ENCODE measurements around the gene HMOX2. TPM values are rescaled to one million over a fixed set of nuclear protein-coding genes. Genes with fewer than 3 reads are reported as not detected.
A peak's percentile ranks its signal among the peaks of the same experiment; 100 is the strongest.

The HMOX2 gene
- total and polyA plus RNA-seq, 2 donors (not counting 3 experiments of a cell fraction or from before 2014, with no cell fraction given), result 80.7 to 86.3 TPM

GRCh38 chr16:4477966-4478365 is 1.8 kb downstream of the HMOX2 start:
- Histone ChIP-seq H4K20me1 (replicated peaks; ENCODE audit: control insufficient read depth, extremely low read depth, insufficient read depth, low read length) (peaks cover 2% of the 10 kb centered on the region), H3K36me3 (ENCODE audit: control insufficient read depth in 2 of 2, extremely low read depth in 1 of 2, insufficient read depth in 2 of 2, low read length in 2 of 2) (no peaks in the 10 kb centered on the region), H3K4me2 (ENCODE audit: insufficient read depth, low read length) (peak overlapping the region; percentile 37), H3K4me3 (replicated peaks in 1 of 3; ENCODE audit: insufficient read depth in 1 of 3, low read depth in 1 of 3, low read length in 3 of 3) (peak overlapping the region in 1 of 3 experiments; percentile 71), H3K4me1 (ENCODE audit: control insufficient read depth, extremely low read depth, insufficient read depth, low read length) (peaks cover 19% of the 10 kb centered on the region), H3K79me2 (ENCODE audit: control insufficient read depth, insufficient read depth, low read length) (peaks cover 39% of the 10 kb centered on the region), H3K9me1 (replicated peaks; ENCODE audit: control insufficient read depth, extremely low read depth, insufficient read depth, low read length) (no peaks in the 10 kb centered on the region), H3K27ac (ENCODE audit: insufficient read depth, low read depth, low read length) (peak overlapping the region; percentile 75), H3K9ac (replicated peaks; ENCODE audit: extremely low read depth, insufficient read depth, low read length) (peak overlapping the region; percentile 18), H2AFZ (ENCODE audit: low read depth, low read length) (no peak overlapping the region), H3K27me3 (ENCODE audit: control insufficient read depth in 2 of 2, insufficient read depth in 2 of 2, low read length in 2 of 2) (no peaks in the 10 kb centered on the region), H3K9me3 (replicated peaks; ENCODE audit: control insufficient read depth, insufficient read depth, low read length) (no peaks in the 10 kb centered on the region)
- peak; percentile 99 for FAIRE-seq
- TF ChIP-seq FOS (IDR thresholded peaks at IDR 0.05; ENCODE audit: borderline replicate concordance, insufficient read depth, low read length) (peak; percentile 97), POLR2A (IDR thresholded peaks at IDR 0.05; ENCODE audit: low read depth, low read length) (peak; percentile 21), POLR2AphosphoS5 (IDR thresholded peaks at IDR 0.05; ENCODE audit: insufficient read depth, low read depth, low read length) (peak; percentile 77), MYC (IDR thresholded peaks at IDR 0.05; ENCODE audit: low read depth, low read length) (no peak), MAX (IDR thresholded peaks at IDR 0.05; ENCODE audit: insufficient read depth, insufficient read length) (no peak), JUN (IDR thresholded peaks at IDR 0.05; ENCODE audit: borderline replicate concordance, insufficient read depth, insufficient read length, low read depth) (peak; percentile 94), CTCF (IDR thresholded peaks at IDR 0.05; ENCODE audit: extremely low read depth in 1 of 2, insufficient read depth in 1 of 2, low read depth in 1 of 2, low read length in 2 of 2) (peak; percentile 15 to 48), GATA2 (IDR thresholded peaks at IDR 0.05; ENCODE audit: insufficient read depth, insufficient read length, low read depth, low read length) (no peak)
- dilution Hi-C loops (cut with MboI; ENCODE audit: extremely low pct_ligation_motif_present, low sequenced_read_pairs) (no loop called here), intact Hi-C loops (cut with micrococcal nuclease) (loop anchor here (1.0 to 5.0 kb wide), 3 partner anchors 22 to 61 kb away; partner anchors contain the start of genes CDIP1 and DNAJA3)
- ChIA-PET POLR2A (interaction anchor here (0.7 kb wide), 1 partner anchor 21 kb away, joined by 4 read pairs; no protein-coding TSS in a partner anchor), CTCF (interaction anchor here (0.8 to 4.1 kb wide), 15 partner anchors 9 to 146 kb away, joined by 4 to 39 read pairs (median 6); partner anchors contain the start of gene MGRN1)
- DNase-seq (ENCODE audit: low read depth, low spot score), result peak; percentile 95
- BruUV-seq (replicated peaks), result TSS peak; percentile 24

All from endothelial cell of umbilical vein (primary cell).